Fibroblast of gingiva (primary cell): Measurements from ENCODE around the gene CRLF3.
"Not testable (repeated sequence)": the region's sequence is repeated elsewhere in the genome, so short reads cannot be mapped to it uniquely, and the experiment has no call there.

Experiments
- DNase-seq: peaks from one replicate; pipeline ENCODE4 v3.0.0-alpha.2; 2011; ENCODE audit warnings: low read depth

CRLF3 gene

GRCh38 chr17:30814236-30814635, 10.3 kb downstream of the CRLF3 start:
- DNase-seq, result not testable (repeated sequence)

- no peak for DNase-seq
Observed at GRCh38 chr17:30812218-30813177, 12.0 kb downstream of the CRLF3 start.

- no peak for DNase-seq
Observed at GRCh38 chr17:30809867-30810266, 14.6 kb downstream of the CRLF3 start.

GRCh38 chr17:30808785-30809286, 15.7 kb downstream of the CRLF3 start:
- no peak for DNase-seq

- no peak for DNase-seq
Observed at GRCh38 chr17:30807896-30808295, 16.6 kb downstream of the CRLF3 start.

GRCh38 chr17:30805944-30806456, 18.5 kb downstream of the CRLF3 start:
- DNase-seq, result no peak

GRCh38 chr17:30801671-30802070, 22.8 kb downstream of the CRLF3 start:
- DNase-seq, result no peak

- DNase-seq, result no peak
Observed at GRCh38 chr17:30796016-30796415, 28.5 kb downstream of the CRLF3 start.

- no peak for DNase-seq
Observed at GRCh38 chr17:30794372-30794771, 30.1 kb downstream of the CRLF3 start.

GRCh38 chr17:30793282-30793977, 31.1 kb downstream of the CRLF3 start:
- no peak for DNase-seq

- no peak for DNase-seq
Observed at GRCh38 chr17:30790279-30790678, 34.2 kb downstream of the CRLF3 start.

- DNase-seq, result peak; percentile 22
Observed at GRCh38 chr17:30788918-30789317, 35.6 kb downstream of the CRLF3 start.

GRCh38 chr17:30782206-30782605, 42.3 kb downstream of the CRLF3 start:
- no peak for DNase-seq

- no peak for DNase-seq
Observed at GRCh38 chr17:30780343-30780742, 44.1 kb downstream of the CRLF3 start.

GRCh38 chr17:30768771-30769170, 55.7 kb downstream of the CRLF3 start:
- not testable (repeated sequence) for DNase-seq

- not testable (repeated sequence) for DNase-seq
Observed at GRCh38 chr17:30767641-30768404, 56.7 kb downstream of the CRLF3 start.

GRCh38 chr17:30761060-30761459, 63.4 kb downstream of the CRLF3 start:
- no peak for DNase-seq

- not testable (repeated sequence) for DNase-seq
Observed at GRCh38 chr17:30753291-30753690, 71.2 kb downstream of the CRLF3 start.

GRCh38 chr17:30750982-30751381, 73.5 kb downstream of the CRLF3 start:
- DNase-seq, result not testable (repeated sequence)

- DNase-seq, result not testable (repeated sequence)
Observed at GRCh38 chr17:30747621-30748020, 76.9 kb downstream of the CRLF3 start.

- not testable (repeated sequence) for DNase-seq
Observed at GRCh38 chr17:30742669-30743068, 81.8 kb downstream of the CRLF3 start.

GRCh38 chr17:30736371-30736770, 88.1 kb downstream of the CRLF3 start:
- DNase-seq, result not testable (repeated sequence)
